ENCODE data around the gene ZNF100. TPM values are rescaled to one million over a fixed set of nuclear protein-coding genes. Genes with fewer than 3 reads are reported as not detected.
"Not testable (repeated sequence)": the region's sequence is repeated elsewhere in the genome, so short reads cannot be mapped to it uniquely, and the experiment has no call there.

ZNF100 gene
- polyA plus RNA-seq, 1 donor from 2014 or later = 7.9 TPM

DNA sequence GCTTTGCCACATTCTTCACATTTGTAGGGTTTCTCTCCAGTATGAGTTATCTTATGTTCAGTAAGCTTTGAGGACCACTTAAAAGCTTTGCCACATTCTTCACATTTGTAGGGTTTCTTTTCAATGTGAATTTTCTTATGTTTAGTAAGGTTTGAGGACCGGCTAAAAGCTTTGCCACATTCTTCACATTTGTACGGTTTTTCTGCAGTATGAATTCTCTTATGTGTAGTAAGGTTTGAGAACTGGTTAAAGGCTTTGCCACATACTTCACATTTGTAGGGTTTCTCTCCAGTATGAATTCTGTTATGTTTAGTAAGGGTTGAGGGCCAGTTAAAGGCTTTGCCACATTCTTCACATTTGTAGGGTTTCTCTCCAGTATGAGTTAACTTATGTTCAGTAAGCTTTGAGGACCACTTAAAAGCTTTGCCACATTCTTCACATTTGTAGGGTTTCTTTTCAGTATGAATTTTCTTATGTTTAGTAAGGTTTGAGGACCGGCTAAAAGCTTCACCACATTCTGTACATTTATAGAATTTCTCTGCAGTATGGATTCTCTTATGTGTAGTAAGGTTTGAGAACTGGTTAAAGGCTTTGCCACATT lies 41.1 kb upstream of the ZNF100 start:
- H3K79me2 ChIP-seq (replicated peaks; ENCODE audit: insufficient read depth, low read length); H3K4me2 ChIP-seq (ENCODE audit: low read length); H3K9ac ChIP-seq (ENCODE audit: low read length); H3K27ac ChIP-seq (ENCODE audit: low read length); H4K20me1 ChIP-seq (ENCODE audit: insufficient read depth); H3F3A ChIP-seq (ENCODE audit: insufficient read depth, low read length, poor library complexity, severe bottlenecking); H3K9me2 ChIP-seq (ENCODE audit: insufficient read depth, low read length); H2AFZ ChIP-seq (ENCODE audit: low read depth, low read length); H3K27me3 ChIP-seq (ENCODE audit: insufficient read depth, low read depth, low read length); H3K4me3 ChIP-seq (ENCODE audit: low read length): not testable (repeated sequence)
- peaks cover 69% of the 10 kb centered on the region for H3K36me3 ChIP-seq (ENCODE audit: insufficient read depth, low read length)
- peaks cover 41% of the 10 kb centered on the region for H3K9me3 ChIP-seq (ENCODE audit: low read length)

DNA sequence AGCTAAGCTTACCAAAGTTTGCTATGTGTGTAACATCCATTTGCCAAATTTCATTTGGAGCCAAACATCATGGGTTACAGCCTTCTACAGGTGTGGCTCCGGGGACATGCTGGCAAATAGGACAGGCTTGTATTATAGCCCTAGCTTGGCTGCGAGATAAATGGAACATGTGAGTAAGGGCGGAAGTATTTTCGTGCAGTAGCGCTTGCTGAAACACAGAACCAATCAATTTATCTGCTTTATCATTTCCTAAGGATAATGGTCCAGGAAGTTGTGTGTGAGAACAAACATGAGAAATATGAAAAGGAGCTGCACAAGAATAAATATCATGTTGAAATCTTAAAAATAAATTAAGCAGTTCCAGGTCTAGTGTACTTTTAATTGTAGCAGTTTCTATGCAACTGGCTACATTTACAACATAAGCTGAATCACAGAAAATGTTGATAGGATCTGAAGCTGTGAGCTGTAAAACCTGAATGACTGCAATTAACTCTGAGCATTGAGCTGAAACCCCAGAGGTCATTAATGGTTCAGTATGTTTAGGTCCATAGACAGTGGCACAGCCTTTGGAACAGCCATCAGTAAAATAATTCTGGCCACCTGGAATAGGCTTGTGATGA lies 22.2 kb upstream of the ZNF100 start:
- no peaks in the 10 kb centered on the region for H4K20me1 ChIP-seq (ENCODE audit: insufficient read depth)
- no peaks in the 10 kb centered on the region for H3K36me3 ChIP-seq (ENCODE audit: insufficient read depth, low read length)

DNA sequence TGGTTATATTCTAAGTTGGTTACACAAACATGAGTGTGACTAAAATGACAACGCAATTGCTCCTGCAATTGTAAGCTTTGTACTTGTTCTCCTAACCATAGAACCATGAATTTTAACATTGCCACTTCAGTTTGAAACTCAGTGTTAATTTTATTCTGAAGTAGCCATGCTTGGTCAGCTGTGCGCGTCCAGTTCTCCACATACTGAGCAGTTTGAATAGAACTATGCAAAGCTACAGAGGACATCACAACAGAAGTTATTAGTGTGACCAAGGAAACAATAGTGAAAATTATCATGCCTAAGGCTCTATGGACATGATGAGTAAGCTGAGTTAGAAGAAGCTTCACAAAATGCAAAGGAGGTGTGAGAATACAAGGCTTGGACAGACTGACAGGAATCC lies 19.6 kb upstream of the ZNF100 start:
- H3K36me3 ChIP-seq (ENCODE audit: insufficient read depth, low read length) = no peaks in the 10 kb centered on the region
- H3K27me3 ChIP-seq (ENCODE audit: insufficient read depth, low read depth, low read length) = no peaks in the 10 kb centered on the region
- H4K20me1 ChIP-seq (ENCODE audit: insufficient read depth) = no peaks in the 10 kb centered on the region
- no peak overlapping the region for H3K4me3 ChIP-seq (ENCODE audit: low read length)
- no peaks in the 10 kb centered on the region for H3K79me2 ChIP-seq (replicated peaks; ENCODE audit: insufficient read depth, low read length)
- H2AFZ ChIP-seq (ENCODE audit: low read depth, low read length) = no peak overlapping the region
- H3K27ac ChIP-seq (ENCODE audit: low read length) = no peak overlapping the region
- H3K9ac ChIP-seq (ENCODE audit: low read length) = no peak overlapping the region
- H3K4me2 ChIP-seq (ENCODE audit: low read length) = no peak overlapping the region
- no peaks in the 10 kb centered on the region for H3F3A ChIP-seq (ENCODE audit: insufficient read depth, low read length, poor library complexity, severe bottlenecking)
- H3K9me2 ChIP-seq (ENCODE audit: insufficient read depth, low read length) = no peaks in the 10 kb centered on the region
- TF ChIP-seq, protein P1, sequence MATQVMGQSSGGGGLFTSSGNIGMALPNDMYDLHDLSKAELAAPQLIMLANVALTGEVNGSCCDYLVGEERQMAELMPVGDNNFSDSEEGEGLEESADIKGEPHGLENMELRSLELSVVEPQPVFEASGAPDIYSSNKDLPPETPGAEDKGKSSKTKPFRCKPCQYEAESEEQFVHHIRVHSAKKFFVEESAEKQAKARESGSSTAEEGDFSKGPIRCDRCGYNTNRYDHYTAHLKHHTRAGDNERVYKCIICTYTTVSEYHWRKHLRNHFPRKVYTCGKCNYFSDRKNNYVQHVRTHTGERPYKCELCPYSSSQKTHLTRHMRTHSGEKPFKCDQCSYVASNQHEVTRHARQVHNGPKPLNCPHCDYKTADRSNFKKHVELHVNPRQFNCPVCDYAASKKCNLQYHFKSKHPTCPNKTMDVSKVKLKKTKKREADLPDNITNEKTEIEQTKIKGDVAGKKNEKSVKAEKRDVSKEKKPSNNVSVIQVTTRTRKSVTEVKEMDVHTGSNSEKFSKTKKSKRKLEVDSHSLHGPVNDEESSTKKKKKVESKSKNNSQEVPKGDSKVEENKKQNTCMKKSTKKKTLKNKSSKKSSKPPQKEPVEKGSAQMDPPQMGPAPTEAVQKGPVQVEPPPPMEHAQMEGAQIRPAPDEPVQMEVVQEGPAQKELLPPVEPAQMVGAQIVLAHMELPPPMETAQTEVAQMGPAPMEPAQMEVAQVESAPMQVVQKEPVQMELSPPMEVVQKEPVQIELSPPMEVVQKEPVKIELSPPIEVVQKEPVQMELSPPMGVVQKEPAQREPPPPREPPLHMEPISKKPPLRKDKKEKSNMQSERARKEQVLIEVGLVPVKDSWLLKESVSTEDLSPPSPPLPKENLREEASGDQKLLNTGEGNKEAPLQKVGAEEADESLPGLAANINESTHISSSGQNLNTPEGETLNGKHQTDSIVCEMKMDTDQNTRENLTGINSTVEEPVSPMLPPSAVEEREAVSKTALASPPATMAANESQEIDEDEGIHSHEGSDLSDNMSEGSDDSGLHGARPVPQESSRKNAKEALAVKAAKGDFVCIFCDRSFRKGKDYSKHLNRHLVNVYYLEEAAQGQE (IDR thresholded peaks at IDR 0.05; ENCODE audit: borderline replicate concordance) = no peak
- TF ChIP-seq TAF1 (IDR thresholded peaks at IDR 0.05; ENCODE audit: low read depth) (no peak), MXI1 (conservative IDR thresholded peaks at IDR 0.05; ENCODE audit: poor library complexity, severe bottlenecking) (no peak), RAD21 (conservative IDR thresholded peaks at IDR 0.05) (no peak), EP300 (conservative IDR thresholded peaks at IDR 0.05; ENCODE audit: poor library complexity, severe bottlenecking) (no peak), EZH2 (IDR thresholded peaks at IDR 0.05; ENCODE audit: borderline replicate concordance, insufficient read depth, low read length, poor library complexity, severe bottlenecking) (no peak), POLR2AphosphoS5 (IDR thresholded peaks at IDR 0.05) (no peak), SMC3 (conservative IDR thresholded peaks at IDR 0.05; ENCODE audit: poor library complexity) (no peak)
- TF ChIP-seq, protein P2, sequence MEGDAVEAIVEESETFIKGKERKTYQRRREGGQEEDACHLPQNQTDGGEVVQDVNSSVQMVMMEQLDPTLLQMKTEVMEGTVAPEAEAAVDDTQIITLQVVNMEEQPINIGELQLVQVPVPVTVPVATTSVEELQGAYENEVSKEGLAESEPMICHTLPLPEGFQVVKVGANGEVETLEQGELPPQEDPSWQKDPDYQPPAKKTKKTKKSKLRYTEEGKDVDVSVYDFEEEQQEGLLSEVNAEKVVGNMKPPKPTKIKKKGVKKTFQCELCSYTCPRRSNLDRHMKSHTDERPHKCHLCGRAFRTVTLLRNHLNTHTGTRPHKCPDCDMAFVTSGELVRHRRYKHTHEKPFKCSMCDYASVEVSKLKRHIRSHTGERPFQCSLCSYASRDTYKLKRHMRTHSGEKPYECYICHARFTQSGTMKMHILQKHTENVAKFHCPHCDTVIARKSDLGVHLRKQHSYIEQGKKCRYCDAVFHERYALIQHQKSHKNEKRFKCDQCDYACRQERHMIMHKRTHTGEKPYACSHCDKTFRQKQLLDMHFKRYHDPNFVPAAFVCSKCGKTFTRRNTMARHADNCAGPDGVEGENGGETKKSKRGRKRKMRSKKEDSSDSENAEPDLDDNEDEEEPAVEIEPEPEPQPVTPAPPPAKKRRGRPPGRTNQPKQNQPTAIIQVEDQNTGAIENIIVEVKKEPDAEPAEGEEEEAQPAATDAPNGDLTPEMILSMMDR (IDR thresholded peaks at IDR 0.05; ENCODE audit: poor library complexity, severe bottlenecking) = no peak
- H3K9me3 ChIP-seq (ENCODE audit: low read length) = no peaks in the 10 kb centered on the region

More for the DNA sequence above, 22.2 kb upstream of the ZNF100 start:
- H2AFZ ChIP-seq (ENCODE audit: low read depth, low read length) = no peak overlapping the region
- H3F3A ChIP-seq (ENCODE audit: insufficient read depth, low read length, poor library complexity, severe bottlenecking) = no peaks in the 10 kb centered on the region
- H3K9ac ChIP-seq (ENCODE audit: low read length) = no peak overlapping the region
- H3K9me2 ChIP-seq (ENCODE audit: insufficient read depth, low read length) = no peaks in the 10 kb centered on the region
- no peak overlapping the region for H3K4me2 ChIP-seq (ENCODE audit: low read length)
- peaks cover 2% of the 10 kb centered on the region for H3K9me3 ChIP-seq (ENCODE audit: low read length)
- no peak overlapping the region for H3K4me3 ChIP-seq (ENCODE audit: low read length)
- H3K27ac ChIP-seq (ENCODE audit: low read length) = no peak overlapping the region
- no peaks in the 10 kb centered on the region for H3K79me2 ChIP-seq (replicated peaks; ENCODE audit: insufficient read depth, low read length)
- TF ChIP-seq, protein P1 (IDR thresholded peaks at IDR 0.05; ENCODE audit: borderline replicate concordance) = no peak
- TF ChIP-seq TAF1 (IDR thresholded peaks at IDR 0.05; ENCODE audit: low read depth) (no peak), EZH2 (IDR thresholded peaks at IDR 0.05; ENCODE audit: borderline replicate concordance, insufficient read depth, low read length, poor library complexity, severe bottlenecking) (no peak), RAD21 (conservative IDR thresholded peaks at IDR 0.05) (no peak)
- H3K27me3 ChIP-seq (ENCODE audit: insufficient read depth, low read depth, low read length) = no peaks in the 10 kb centered on the region

DNA sequence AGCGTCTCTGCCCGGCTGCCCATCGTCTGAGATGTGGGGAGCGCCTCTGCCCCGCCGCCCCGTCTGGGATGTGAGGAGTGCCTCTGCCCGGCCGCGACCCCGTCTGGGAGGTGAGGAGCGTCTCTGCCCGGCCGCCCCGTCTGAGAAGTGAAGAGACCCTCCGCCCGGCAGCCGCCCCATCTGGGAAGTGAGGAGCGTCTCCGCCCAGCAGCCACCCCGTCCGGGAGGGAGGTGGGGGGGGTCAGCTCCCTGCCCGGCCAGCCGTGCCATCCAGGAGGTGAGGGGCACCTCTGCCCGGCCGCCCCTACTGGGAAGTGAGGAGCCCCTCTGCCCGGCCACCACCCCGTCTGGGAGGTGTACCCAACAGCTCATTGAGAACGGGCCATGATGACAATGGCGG lies 8.4 kb upstream of the ZNF100 start:
- not testable (repeated sequence) for H2AFZ ChIP-seq (ENCODE audit: low read depth, low read length); H3K9me2 ChIP-seq (ENCODE audit: insufficient read depth, low read length); H3K9me3 ChIP-seq (ENCODE audit: low read length); H3K79me2 ChIP-seq (replicated peaks; ENCODE audit: insufficient read depth, low read length); H3K27me3 ChIP-seq (ENCODE audit: insufficient read depth, low read depth, low read length); H3K9ac ChIP-seq (ENCODE audit: low read length); H3K36me3 ChIP-seq (ENCODE audit: insufficient read depth, low read length); H4K20me1 ChIP-seq (ENCODE audit: insufficient read depth); H3K4me2 ChIP-seq (ENCODE audit: low read length); H3F3A ChIP-seq (ENCODE audit: insufficient read depth, low read length, poor library complexity, severe bottlenecking); H3K27ac ChIP-seq (ENCODE audit: low read length); H3K4me3 ChIP-seq (ENCODE audit: low read length)

Data from neural cell (in vitro differentiated cells).